Fibroblast of peridontal ligament (primary cell): Measurements from ENCODE around the gene ADSS1.

Experiments used
- DNase-seq: peaks from one replicate; pipeline ENCODE4 v3.0.0-alpha.2; 2010; ENCODE audit errors: extremely low read depth

The ADSS1 gene

DNA sequence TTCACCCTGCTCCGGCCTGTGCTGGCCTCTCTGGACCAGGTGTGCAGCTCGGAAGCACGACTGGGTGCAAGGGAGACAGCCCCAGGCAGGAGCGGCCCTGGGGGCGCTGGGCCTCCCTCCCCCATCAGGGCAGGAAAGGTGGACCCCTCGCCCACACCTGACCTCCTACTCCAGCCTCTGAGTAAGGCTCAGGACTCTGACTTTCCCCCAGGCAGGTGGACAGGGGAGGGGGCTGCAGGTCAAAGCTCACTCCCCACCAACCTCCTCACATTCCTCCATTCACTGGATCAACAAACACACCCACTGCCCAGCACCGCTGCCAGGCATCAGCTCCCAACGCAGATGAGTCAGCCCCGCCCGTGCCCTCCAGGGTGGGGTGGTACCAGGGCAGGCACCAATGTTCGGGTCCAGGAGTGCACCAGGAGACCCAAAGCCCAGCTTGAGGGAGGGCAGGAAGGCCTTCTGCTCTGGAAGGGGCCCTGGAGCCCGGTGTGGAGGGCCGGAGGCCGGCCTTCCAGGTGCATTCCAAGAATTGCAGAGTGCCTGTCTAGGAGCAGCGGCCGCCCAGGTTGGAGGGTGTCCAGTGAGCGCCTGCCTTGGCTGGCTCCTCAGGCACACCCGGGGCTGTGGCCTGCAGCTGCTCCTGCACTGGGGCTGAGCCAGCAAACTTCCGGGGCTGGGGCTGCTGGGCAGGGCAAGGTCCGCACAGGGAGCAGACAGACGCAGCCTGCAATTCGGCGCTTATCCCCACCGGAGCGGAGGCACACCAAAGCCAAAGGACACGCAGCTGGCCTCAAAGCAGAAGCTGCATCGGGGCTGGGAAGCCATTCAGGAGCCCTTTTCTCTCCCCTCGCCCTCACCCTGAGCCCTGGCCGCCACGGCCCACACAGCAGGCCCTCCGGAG, 36.2 kb upstream of the ADSS1 start:
- no peak for DNase-seq

- DNase-seq: no peak
Measured at GRCh38 chr14:104688505-104689108, 35.4 kb upstream of the ADSS1 start.

GRCh38 chr14:104689109-104689880, 34.7 kb upstream of the ADSS1 start, which contains the start of gene INF2:
Gene INF2 (plus strand): TSS chr14:104689618. CDS start chr14:104701366, 11,748 bp downstream.
- peak; percentile 27 for DNase-seq

GRCh38 chr14:104689881-104690711, 33.9 kb upstream of the ADSS1 start:
- no peak for DNase-seq

DNA sequence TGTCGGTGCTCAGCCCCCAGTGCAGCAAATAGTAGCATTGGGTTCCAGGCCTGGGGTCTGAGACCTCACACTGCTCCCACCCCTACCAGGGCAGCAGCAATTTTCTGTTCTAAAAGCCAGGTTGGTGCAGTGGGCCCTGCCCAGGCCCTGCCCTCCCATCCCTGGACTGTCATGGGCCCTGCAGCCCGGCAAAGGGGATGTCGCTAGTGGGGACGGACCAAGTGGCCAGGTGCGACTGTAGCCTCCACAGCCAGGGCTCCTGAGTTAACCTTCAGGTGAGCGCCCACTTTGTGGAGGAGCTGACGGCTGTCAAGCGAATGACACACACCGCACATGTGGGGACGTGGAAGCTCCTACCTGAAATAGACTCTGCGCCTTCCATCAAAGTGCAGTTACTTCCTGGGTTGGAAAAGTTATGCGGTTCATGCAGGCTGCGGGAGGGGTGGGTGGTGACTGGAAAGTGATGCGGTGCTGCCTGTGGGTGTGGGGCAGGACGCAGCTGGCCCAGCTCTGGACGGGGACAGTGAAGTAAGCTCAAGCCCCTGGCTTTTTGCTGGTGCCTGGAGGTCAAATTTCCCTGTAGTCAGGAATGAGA, 33.1 kb upstream of the ADSS1 start:
- DNase-seq: no peak

DNA sequence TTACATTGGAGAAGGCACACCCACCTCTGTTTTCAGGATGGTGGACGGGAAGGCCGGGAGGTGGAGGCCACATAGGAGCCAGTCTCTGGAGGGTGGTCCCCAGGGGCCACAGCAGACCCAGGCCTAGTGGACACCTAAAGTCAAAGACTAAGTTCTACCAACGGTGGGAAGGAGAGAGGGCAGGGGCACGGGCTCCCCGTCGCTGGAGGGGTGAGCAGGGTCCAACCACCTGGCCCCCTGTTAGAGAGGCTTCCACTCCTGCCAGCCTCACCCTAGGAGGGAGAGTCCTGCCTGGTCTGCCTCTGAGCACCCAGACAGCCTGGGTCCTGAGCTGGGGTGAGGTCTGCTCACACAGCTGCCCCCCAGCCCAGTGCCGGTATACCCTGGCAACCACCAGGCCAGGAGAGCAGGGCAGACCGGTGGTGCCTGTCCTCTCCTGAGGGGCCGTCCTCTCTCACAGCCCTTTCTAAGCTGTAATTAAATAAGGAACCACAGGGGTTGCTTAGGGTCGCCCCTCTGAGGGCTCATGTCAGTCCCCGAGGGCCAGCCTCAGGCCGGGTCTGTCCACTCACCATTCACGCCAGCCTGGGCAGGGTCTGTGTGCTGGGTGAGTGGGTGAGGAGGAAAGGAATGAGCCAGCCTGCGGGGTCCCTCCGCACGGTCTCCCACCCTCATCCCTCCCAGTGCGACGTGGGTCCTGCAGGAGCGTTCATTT, 32.3 kb upstream of the ADSS1 start:
- no peak for DNase-seq

GRCh38 chr14:104692261-104692938, 31.6 kb upstream of the ADSS1 start:
- no peak for DNase-seq

- DNase-seq: no peak
Measured at GRCh38 chr14:104692939-104693315, 31.1 kb upstream of the ADSS1 start.

- DNase-seq: no peak
Measured at GRCh38 chr14:104693482-104694431, 30.3 kb upstream of the ADSS1 start.

GRCh38 chr14:104694475-104694950, 29.5 kb upstream of the ADSS1 start:
- no peak for DNase-seq

GRCh38 chr14:104694991-104695659, 28.9 kb upstream of the ADSS1 start:
- no peak for DNase-seq

DNA sequence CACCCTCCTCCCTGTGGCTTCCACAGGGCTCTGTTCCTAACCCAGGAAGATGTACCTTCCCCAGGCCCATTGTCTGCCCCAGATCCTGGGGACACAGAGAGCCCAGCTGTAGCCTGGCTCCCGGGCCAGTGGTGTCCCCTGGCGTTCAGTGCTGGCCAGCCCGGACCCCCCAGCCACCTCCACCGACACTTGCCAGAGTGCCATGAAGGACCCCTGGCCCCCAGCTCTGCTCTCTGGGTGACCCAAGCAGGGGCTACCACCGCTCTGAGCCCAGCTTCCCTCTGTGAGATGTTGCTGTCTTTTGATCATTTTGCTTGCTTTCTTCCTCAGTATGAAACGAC, 28.4 kb upstream of the ADSS1 start:
- no peak for DNase-seq

DNA sequence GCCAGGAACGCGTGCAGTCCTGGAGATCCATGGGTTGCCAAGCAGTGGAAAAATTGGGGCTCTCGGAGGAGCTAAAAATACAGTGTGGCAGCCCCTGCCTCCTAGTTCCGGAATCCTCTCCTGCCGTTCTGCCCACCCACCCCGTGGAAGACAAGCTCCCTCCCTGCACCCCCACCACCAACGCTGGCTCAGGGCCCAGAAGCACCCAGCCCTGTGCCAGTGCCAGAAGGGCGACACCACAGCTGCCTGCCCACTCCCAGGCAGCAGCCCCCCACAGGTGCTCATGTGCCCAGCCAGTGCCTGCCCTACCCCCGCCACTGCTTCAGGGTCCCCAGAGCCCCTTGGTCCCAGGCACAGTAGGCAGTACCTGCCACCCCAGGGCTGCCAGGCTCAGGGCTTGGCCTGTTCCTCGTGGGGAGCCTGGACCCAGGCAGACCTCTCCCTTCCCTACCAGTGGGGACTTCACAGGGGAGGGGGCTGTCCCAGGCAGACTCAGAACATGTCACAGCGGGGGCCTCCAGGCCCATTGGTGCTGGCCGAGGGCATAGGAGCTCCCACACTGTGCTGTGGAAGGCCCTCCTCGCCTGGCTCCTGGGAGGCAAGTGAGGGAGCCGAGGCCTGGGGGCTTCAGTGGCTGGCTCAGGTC, 27.2 kb upstream of the ADSS1 start:
- no peak for DNase-seq

DNA sequence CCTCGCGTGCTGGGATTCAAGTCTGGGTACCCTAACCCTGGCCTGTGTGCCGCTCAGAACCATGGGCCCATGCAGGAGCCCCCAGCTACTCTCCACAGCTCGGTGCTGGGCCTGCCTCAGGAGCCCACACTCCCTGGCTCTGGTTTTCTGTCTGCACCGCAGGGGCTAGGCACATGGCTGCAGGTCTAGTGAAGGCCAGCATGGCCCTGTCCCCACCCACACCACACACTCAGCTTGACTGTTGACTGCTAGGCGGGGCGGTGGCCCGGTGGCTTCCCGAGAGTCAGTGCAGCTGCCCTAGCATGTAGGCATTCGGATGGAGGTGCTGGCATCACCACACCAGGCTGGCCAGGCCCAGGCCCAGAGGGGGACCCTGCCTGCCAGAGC, 26.7 kb upstream of the ADSS1 start:
- no peak for DNase-seq

- DNase-seq: no peak
Measured at GRCh38 chr14:104697892-104698583, 26.0 kb upstream of the ADSS1 start.

GRCh38 chr14:104698688-104699425, 25.2 kb upstream of the ADSS1 start:
- no peak for DNase-seq

DNA sequence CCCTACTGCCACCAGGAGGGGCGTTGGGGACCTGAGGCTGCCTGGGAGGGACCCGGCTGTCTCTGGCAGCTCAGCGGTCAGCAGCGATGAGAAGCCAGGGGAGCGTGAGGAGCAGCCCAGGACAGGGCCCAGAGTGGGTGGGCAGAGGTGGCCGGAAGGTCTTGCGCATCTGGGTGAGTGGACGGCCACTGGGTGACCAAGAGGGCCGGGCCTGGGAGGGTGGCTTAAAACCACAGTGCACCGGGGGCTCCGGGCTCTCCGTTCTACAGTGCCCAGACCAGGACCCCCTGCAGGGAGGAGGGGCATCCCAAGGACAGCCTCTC, 24.6 kb upstream of the ADSS1 start:
- no peak for DNase-seq
